Rectal smooth muscle tissue (tissue), 1 donor: Measurements from ENCODE around the gene WDR37.

Experiments used
- H3K27ac ChIP-seq: one replicate; pipeline ENCODE4 v1.7.0; 2013; ENCODE audit warnings: low read depth, low read length, inconsistent platforms
- H3K27me3 ChIP-seq: one replicate; pipeline ENCODE4 v1.7.0; 2013; ENCODE audit warnings: low read length; ENCODE audit not compliant: control insufficient read depth, insufficient read depth
- H3K36me3 ChIP-seq: one replicate; pipeline ENCODE4 v1.7.0; 2013; ENCODE audit warnings: low read length; ENCODE audit not compliant: control insufficient read depth, insufficient read depth
- H3K4me1 ChIP-seq: one replicate; pipeline ENCODE4 v1.7.0; 2013; ENCODE audit warnings: low read length; ENCODE audit not compliant: control insufficient read depth, insufficient read depth
- H3K4me3 ChIP-seq: one replicate; pipeline ENCODE4 v1.7.0; 2013; ENCODE audit warnings: low read length
- H3K9ac ChIP-seq: one replicate; pipeline ENCODE4 v1.7.0; 2013; ENCODE audit warnings: low read length

The WDR37 gene

DNA sequence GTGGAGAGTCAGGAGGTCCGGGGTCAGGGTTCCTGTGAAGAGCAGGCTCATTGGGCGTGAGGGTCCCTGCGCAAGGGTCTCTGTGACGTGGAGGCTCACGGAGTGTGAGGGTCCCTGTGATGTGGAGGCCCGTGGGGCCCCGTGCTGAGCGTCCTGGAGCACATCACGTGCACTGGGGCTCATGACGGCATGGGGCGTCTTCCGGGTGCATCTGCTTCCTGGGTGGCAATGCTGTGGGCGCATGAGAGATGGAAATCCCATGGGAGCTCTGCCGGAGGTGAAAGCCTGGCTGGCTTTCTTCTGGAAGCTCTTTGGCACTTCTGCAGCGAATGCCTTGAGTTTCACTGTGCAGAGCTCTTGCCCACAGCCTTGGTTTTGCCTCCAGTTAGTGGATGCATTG, 71.4 kb downstream of the WDR37 start:
- Histone ChIP-seq H3K4me1 (no peaks in the 10 kb centered on the region), H3K27me3 (no peaks in the 10 kb centered on the region), H3K27ac (no peak overlapping the region), H3K9ac (no peak overlapping the region), H3K4me3 (no peak overlapping the region), H3K36me3 (peaks cover 24% of the 10 kb centered on the region)

DNA sequence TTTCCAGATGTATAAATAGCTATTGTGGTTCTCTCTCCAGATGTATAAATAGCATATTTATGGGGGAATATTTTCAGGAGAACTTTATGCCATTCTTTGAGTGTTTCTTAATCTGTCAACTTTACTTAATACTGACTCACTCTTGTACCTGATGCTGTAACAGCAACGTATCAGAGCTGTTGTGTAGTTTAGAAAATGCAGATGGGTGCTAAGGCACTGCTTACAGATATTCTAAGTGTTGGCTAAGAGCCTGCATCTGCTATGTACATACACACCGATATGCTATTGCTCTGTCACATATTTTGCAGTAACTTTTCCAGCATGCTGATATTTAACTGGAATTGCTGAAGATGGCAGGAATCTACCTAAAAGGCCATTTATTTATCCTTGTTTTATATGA, 71.9 kb downstream of the WDR37 start:
- peaks cover 24% of the 10 kb centered on the region for H3K36me3 ChIP-seq

DNA sequence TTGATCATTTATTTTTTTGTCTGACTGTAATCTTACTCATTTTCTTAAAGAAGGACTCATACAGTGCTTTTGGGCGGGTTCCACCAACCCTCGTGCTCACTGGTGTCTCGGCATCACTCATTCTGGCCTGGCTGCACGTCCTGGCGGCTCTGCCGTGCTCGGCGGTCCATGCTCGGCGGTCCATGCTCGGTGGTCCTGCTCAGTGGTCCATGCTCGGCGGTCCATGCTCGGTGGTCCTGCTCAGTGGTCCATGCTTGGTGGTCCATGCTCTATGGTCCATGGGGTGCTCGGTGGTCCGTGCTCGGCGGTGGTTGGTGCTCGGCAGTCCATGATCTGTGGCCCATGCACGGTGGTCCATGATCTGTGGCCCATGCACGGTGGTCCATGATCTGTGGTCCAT, 72.5 kb downstream of the WDR37 start:
- Histone ChIP-seq H3K36me3 (peaks cover 24% of the 10 kb centered on the region), H3K27me3 (no peaks in the 10 kb centered on the region), H3K4me3 (no peak overlapping the region), H3K27ac (no peak overlapping the region), H3K9ac (no peak overlapping the region), H3K4me1 (no peaks in the 10 kb centered on the region)

More for the DNA sequence above, 71.9 kb downstream of the WDR37 start:
- Histone ChIP-seq H3K27me3 (no peaks in the 10 kb centered on the region), H3K9ac (no peak overlapping the region), H3K4me1 (no peaks in the 10 kb centered on the region), H3K4me3 (no peak overlapping the region), H3K27ac (no peak overlapping the region)

DNA sequence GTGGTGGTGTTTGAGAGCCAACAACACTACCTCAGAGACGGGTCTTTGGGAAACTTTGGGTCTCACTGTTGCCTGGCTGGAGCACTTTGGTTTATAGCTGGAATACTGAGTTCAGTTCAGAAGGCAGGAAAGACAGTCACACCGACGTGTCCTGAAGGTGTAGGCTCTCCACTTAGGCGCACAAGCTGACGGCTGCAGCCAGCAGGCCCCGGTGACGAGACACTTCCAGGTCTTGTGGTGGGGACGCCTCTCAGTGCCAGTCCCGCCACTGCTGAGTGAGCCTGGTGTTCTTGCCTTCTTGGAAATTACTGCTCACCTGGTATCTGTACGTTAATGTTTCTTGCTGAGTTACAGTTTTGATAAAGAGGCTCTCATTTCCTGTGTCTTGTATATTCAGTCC, 74.0 kb downstream of the WDR37 start:
- Histone ChIP-seq H3K4me1 (no peaks in the 10 kb centered on the region), H3K4me3 (no peak overlapping the region), H3K9ac (no peak overlapping the region), H3K27ac (no peak overlapping the region), H3K36me3 (peaks cover 24% of the 10 kb centered on the region), H3K27me3 (no peaks in the 10 kb centered on the region)

DNA sequence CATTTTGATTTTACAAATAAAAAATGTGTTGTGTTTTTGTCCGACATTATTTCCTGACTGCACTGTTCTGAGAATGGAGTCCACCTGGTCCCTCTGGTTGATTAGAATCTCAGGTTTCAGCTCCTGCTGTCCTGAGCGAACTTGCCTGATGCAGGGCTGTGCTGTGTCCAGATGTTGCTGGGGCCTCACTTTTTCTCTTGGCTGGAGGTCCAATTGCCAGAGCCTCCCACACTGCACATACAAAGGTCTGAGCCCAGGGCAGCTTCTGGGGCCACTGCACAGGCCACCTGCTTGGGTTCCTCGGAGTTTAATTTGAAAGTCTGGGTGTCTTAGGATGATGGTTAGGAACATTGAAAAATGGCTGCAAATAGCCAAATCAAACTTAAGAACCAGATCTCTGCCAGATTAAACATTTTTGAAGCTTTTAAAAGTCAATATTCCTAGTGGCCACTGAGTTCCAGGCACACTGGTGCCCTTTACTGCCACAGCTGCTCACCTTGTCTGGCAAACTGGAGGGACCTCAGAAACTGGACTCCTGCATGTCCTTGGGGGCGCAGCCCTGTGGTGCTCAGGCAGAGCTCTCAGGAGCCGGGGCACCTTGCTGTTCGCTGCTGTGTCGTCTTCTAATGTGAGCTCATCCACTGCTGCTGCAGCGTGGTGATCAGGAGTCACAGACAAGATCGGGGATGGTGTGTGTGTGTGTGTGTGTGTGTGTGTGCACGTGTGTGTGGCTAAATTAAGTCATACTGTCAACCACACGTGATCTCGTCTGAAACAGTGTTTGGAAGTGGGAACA, 75.0 kb downstream of the WDR37 start:
- H3K27me3 ChIP-seq = no peaks in the 10 kb centered on the region
- no peaks in the 10 kb centered on the region for H3K4me1 ChIP-seq
- H3K36me3 ChIP-seq = peaks cover 22% of the 10 kb centered on the region
- no peak overlapping the region for H3K4me3 ChIP-seq
- H3K9ac ChIP-seq = no peak overlapping the region
- no peak overlapping the region for H3K27ac ChIP-seq

DNA sequence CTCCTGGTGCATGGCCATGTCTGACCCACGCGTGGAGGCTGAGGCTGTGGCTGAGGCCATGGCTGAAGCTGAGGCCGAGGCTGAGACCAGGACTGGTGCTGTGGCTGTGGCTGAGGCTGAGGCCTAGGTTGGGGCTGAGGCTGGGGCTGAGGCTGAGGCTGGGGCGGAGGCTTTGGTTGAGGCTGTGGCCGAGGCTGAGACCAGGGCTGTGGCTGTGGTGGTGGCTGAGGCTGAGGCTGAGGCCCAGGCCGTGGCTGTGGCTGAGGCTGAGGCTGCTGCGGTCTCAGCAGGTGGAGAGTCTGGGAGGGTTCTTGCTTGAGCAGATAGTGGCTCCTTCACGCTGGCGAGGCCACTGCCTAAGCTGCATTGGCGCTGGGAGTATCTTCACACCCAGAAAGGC, 76.4 kb downstream of the WDR37 start:
- no peaks in the 10 kb centered on the region for H3K4me1 ChIP-seq
- no peak overlapping the region for H3K27ac ChIP-seq
- peaks cover 22% of the 10 kb centered on the region for H3K36me3 ChIP-seq
- H3K9ac ChIP-seq = no peak overlapping the region
- H3K4me3 ChIP-seq = no peak overlapping the region
- no peaks in the 10 kb centered on the region for H3K27me3 ChIP-seq

DNA sequence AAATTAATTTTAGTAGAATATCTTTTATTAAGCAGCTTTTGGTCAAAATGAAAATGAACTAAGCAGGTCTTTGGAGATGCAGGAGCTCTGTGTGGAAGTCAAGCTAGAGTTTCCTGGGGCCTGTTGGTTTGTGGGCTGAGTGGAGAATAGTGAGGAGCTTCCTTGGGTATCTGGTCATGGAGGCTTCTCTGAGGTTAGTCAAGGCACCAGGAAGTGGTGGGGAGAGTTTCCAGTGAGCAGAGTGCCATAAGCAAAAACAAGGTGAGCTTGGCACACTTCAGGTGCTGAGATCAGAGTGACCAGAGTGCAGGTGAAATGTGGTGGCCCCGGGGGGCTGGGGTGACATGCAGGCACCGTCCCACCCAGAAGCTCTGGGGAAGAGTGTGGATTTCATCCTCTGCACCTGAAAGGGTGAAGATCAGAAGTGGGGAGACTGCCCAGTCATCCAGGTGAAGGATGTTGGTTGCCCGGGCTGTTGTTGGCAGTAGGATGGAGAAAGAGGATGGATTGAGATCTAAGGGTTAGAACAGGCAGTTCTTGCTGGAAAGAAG, 77.4 kb downstream of the WDR37 start:
- Histone ChIP-seq H3K4me3 (no peak overlapping the region), H3K27ac (no peak overlapping the region), H3K27me3 (no peaks in the 10 kb centered on the region), H3K4me1 (no peaks in the 10 kb centered on the region), H3K9ac (no peak overlapping the region), H3K36me3 (peaks cover 22% of the 10 kb centered on the region)

DNA sequence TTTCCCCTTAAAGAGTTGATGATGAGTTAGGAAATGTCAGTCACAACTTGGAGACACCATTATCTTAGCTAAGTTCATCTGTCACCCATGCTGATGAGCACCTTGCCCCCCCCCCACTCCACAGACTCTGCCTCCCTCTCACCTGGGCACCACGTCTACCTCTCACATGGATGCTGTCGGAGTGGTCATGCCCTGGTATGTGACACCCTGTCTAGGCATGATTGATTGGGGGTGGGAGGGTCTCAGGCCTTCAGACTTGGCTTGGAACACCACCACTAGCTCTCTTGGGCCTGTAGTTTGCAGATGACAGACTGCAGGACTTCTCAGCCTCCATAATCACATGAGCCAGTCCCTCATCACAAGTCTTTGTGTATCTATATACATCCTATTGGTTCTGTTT, 78.0 kb downstream of the WDR37 start:
- Histone ChIP-seq H3K4me1 (no peaks in the 10 kb centered on the region), H3K27me3 (no peaks in the 10 kb centered on the region), H3K36me3 (peaks cover 17% of the 10 kb centered on the region), H3K9ac (no peak overlapping the region), H3K27ac (no peak overlapping the region), H3K4me3 (no peak overlapping the region)

DNA sequence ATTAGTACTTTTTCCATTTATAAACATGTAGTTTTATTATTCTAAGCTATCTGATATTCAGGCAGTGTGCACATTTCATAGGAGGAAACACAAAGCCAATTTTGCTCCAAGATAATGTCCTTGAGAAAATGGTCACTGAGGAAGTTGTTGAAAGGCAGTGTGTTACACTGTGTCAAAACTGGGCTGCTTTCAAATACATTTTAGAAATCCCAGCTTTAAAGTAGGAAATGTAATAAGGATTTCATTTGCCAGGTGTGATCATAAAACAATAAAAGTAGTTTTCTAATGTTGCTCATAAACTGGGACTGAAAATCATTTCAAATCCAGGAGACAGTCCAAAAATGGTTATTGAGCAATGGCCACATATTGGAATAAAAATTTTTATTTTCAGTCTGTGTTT, 80.1 kb downstream of the WDR37 start:
- H3K9ac ChIP-seq = no peak overlapping the region
- H3K4me1 ChIP-seq = no peaks in the 10 kb centered on the region
- peaks cover 5% of the 10 kb centered on the region for H3K36me3 ChIP-seq
- H3K4me3 ChIP-seq = no peak overlapping the region
- no peaks in the 10 kb centered on the region for H3K27me3 ChIP-seq
- H3K27ac ChIP-seq = no peak overlapping the region

DNA sequence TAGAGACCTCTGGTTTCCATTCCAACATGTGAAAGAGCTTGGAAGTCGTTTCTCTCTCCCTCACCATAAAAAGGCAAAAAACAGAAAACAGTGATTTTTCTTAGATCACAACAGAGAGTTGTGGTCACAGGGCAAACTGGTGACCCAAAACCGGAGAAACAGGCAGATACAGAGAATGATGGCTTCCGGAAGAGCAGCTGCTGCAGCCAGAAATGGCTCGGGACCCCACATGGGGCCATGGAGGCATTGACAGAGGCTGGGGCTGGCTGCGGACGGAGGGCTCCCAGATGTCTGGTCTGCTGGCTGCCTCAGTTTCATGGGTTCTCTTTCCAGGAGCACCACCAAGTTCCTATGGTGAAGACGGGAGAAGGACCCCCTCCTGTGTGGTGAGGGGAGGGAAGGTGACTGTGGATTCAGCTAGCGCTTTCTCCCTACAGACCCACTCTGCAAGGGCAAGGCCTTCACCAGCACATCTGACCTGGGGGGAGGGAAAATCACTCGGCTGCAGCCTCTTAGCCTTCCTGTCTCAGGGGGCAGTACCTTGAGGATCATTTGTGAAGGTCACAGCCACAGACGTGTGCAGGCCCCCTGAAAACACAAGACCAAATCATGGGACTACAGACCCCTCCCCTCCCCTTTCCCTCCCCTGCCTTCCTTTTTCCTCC, 81.4 kb downstream of the WDR37 start:
- no peak overlapping the region for H3K4me3 ChIP-seq
- no peaks in the 10 kb centered on the region for H3K36me3 ChIP-seq
- H3K27me3 ChIP-seq = no peaks in the 10 kb centered on the region
- no peak overlapping the region for H3K27ac ChIP-seq
- no peak overlapping the region for H3K9ac ChIP-seq
- no peaks in the 10 kb centered on the region for H3K4me1 ChIP-seq

DNA sequence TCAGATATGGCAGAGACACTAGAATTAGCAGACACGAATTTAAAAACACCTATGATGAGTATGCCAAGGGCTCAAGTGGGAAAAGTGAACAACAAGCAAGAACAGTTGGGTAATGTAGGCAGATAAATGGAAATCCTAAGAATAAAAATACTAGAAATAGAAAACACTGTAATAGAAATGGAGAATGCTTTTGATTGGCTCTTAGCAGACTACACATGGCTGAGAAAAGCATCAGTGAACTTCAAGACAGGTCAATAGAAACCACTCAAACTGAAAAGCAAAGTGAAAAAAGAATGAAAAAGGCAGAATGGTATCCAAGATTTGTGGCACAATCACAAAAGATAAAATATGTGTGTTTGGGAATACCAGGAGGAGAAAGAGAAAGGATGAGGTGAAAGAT, 82.3 kb downstream of the WDR37 start:
- no peaks in the 10 kb centered on the region for H3K36me3 ChIP-seq
- no peak overlapping the region for H3K9ac ChIP-seq
- no peak overlapping the region for H3K4me3 ChIP-seq
- H3K4me1 ChIP-seq = no peaks in the 10 kb centered on the region
- no peaks in the 10 kb centered on the region for H3K27me3 ChIP-seq
- H3K27ac ChIP-seq = no peak overlapping the region

DNA sequence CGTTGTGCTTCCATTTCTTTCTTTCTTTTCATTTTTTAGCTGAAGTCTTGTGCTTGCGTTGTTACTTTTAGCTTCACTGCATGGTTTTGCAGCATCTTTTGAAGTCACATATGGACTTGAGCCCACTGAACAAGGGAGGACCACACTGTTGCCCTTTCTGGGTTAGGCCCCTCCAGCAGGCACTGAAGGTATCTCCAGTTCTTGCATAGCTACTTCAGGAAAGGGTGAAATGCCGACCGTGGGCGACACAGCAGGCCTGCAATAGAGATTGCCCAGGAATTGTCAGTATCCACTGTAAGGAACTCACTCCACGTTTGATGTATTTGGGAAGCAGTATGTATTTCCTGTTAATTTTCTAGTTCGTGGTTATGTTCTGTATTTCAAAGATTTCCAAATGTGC, 85.1 kb downstream of the WDR37 start:
- H3K36me3 ChIP-seq = no peaks in the 10 kb centered on the region
- H3K27ac ChIP-seq = no peak overlapping the region
- H3K4me3 ChIP-seq = no peak overlapping the region
- no peak overlapping the region for H3K9ac ChIP-seq
- no peaks in the 10 kb centered on the region for H3K27me3 ChIP-seq
- H3K4me1 ChIP-seq = no peaks in the 10 kb centered on the region

DNA sequence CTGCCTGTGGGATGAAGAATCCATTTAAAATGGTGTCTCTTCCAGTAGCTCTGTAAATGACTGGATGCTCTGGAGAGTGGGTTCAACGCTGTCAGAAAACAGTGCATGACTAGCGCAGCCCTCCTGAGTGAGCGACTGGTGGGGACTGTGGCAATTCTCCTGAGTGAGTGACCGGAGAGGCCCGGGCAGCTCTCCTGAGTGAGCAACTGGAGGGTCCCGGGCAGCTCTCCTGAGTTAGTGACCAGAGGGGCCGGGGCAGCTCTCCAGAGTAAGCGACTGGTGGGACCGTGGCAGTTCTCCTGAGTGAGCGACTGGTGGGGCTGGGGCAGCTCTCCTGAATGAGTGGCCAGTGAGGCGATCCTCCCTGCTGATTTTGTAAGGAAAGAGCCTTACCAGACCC, 85.5 kb downstream of the WDR37 start:
- no peak overlapping the region for H3K4me3 ChIP-seq
- no peaks in the 10 kb centered on the region for H3K27me3 ChIP-seq
- no peaks in the 10 kb centered on the region for H3K36me3 ChIP-seq
- no peak overlapping the region for H3K27ac ChIP-seq
- H3K4me1 ChIP-seq = no peaks in the 10 kb centered on the region
- no peak overlapping the region for H3K9ac ChIP-seq
